Measurements from ENCODE around the gene POLR3GL. TPM values are rescaled to one million over a fixed set of nuclear protein-coding genes. Genes with fewer than 3 reads are reported as not detected.

The POLR3GL gene
- total RNA-seq, 1 experiment from 2014 or later, result 7.9 TPM

- no peak for DNase-seq
- no peaks in the 10 kb centered on the region for H3K23me2 ChIP-seq (ENCODE audit: insufficient read length, low read depth, low read length, poor library complexity, severe bottlenecking)
- H3K14ac ChIP-seq (ENCODE audit: insufficient read depth, low read length), result no peak overlapping the region
- H3K4me1 ChIP-seq (ENCODE audit: insufficient read depth, low read length), result no peaks in the 10 kb centered on the region
- WGBS (ENCODE audit: extremely low coverage, insufficient read length, low lambda C conversion rate), result no CpG with 5 or more reads among the region's 8 CpGs
- H4K20me1 ChIP-seq (ENCODE audit: control insufficient read depth, insufficient read depth, insufficient read length), result no peaks in the 10 kb centered on the region
- no peak overlapping the region for H2BK20ac ChIP-seq (ENCODE audit: low read depth, low read length, poor library complexity, severe bottlenecking)
- H3K4me2 ChIP-seq (ENCODE audit: insufficient read depth, insufficient read length, low read length), result no peak overlapping the region
- H3K56ac ChIP-seq (ENCODE audit: insufficient read length, low read depth, low read length), result no peak overlapping the region
- H2AFZ ChIP-seq (ENCODE audit: low read length), result no peak overlapping the region
- no peak overlapping the region for H2BK15ac ChIP-seq (ENCODE audit: low read depth, low read length)
- no peak overlapping the region for H3K4ac ChIP-seq (ENCODE audit: low read depth, low read length)
- no peak overlapping the region for H2BK12ac ChIP-seq (ENCODE audit: insufficient read length, low read depth, low read length)
- no peaks in the 10 kb centered on the region; a peak in 1 of 7 replicates for H3K36me3 Mint-ChIP-seq (ENCODE audit: insufficient read depth in 1 of 3, low read depth in 3 of 3)
- no peaks in the 10 kb centered on the region for H3K27me3 Mint-ChIP-seq (ENCODE audit: low read depth)
- no peak overlapping the region for H3K4me3 Mint-ChIP-seq
- H3K9me3 ChIP-seq (ENCODE audit: control insufficient read depth, low read depth, low read length), result no peaks in the 10 kb centered on the region
- no peak overlapping the region for H3T11ph ChIP-seq (ENCODE audit: low read length)
- no peaks in the 10 kb centered on the region for H3K27me3 ChIP-seq (ENCODE audit: insufficient read depth, low read length)
- H3K9ac ChIP-seq (ENCODE audit: extremely low read depth, insufficient read length, low read length), result no peak overlapping the region
- H2AK5ac ChIP-seq (ENCODE audit: insufficient read length, low read length), result no peak overlapping the region
- H3K27ac ChIP-seq (ENCODE audit: insufficient read length, low read depth, low read length), result no peak overlapping the region
- H4K5ac ChIP-seq (ENCODE audit: insufficient read length, low read depth, low read length), result no peak overlapping the region
- H4K91ac ChIP-seq (ENCODE audit: insufficient read length, low read depth, low read length), result no peak overlapping the region
- no peak overlapping the region for H2BK120ac ChIP-seq (ENCODE audit: low read depth, low read length, poor library complexity, severe bottlenecking)
- no peak for TF ChIP-seq CTCF (conservative IDR thresholded peaks at IDR 0.05)
- no peaks in the 10 kb centered on the region for H3K79me2 ChIP-seq (ENCODE audit: insufficient read depth, low read length)
- H3K79me1 ChIP-seq (ENCODE audit: insufficient read depth, low read depth, low read length, poor library complexity, severe bottlenecking), result no peaks in the 10 kb centered on the region
- peaks cover 21 to 25% of the 10 kb centered on the region in 2 experiments for H3K4me1 Mint-ChIP-seq
- H3K9me3 Mint-ChIP-seq, result no peaks in the 10 kb centered on the region
- H3K18ac ChIP-seq (ENCODE audit: insufficient read length, low read depth, low read length), result no peak overlapping the region
- no peak overlapping the region for H4K8ac ChIP-seq (replicated peaks; ENCODE audit: insufficient read length, low read depth, low read length)
- H3K23ac ChIP-seq (ENCODE audit: insufficient read length, low read depth, low read length), result no peak overlapping the region
- no peak overlapping the region for H3K27ac Mint-ChIP-seq
- H2BK5ac ChIP-seq (ENCODE audit: insufficient read length, low read length), result no peak overlapping the region
Observed at GRCh38 chr1:145936247-145936646, 28.2 kb upstream of the POLR3GL start.

All from H9 (cell line).